Thyroid gland (tissue), 4 donors: ENCODE data around the gene GID8.

ENCODE experiments used
- CTCF ChIP-seq, 6 experiments: fragments of 200-600 bp in 3 of 6; fragments of 450-650 bp in 3 of 6; sonication (generic) in 3 of 6; IDR thresholded peaks; one replicate each; pipeline ENCODE4 v1.5.1; 2016 to 2019; ENCODE audit warnings: antibody characterized with exemption in 6 of 6, mild to moderate bottlenecking in 2 of 6, inconsistent platforms in 1 of 6, moderate library complexity in 1 of 6
- POLR2A ChIP-seq, 2 donors: fragments of 450-650 bp; IDR thresholded peaks; one replicate each; pipeline ENCODE4 v1.6.1; 2017; ENCODE audit warnings: antibody characterized with exemption in 2 of 2, mild to moderate bottlenecking in 2 of 2, moderate library complexity in 1 of 2

GRCh38 chr20:62923669-62924441 is 14.1 kb upstream of the GID8 start:
- TF ChIP-seq CTCF (IDR thresholded peaks at IDR 0.05) (no peak), POLR2A (IDR thresholded peaks at IDR 0.05) (no peak)
